Body of pancreas (tissue), 4 donors: ENCODE results near the gene SMIM27. TPM values are rescaled to one million over a fixed set of nuclear protein-coding genes. Genes with fewer than 3 reads are reported as not detected.

Source experiments
- ATAC-seq: fragments of 150-250 bp; one replicate; pipeline ENCODE4 v1.9.1; 2016
- DNase-seq, 4 donors: peaks; one replicate each; pipeline ENCODE4 v3.0.0-alpha.2; 2019
- H3K27ac ChIP-seq, 4 donors: fragments of 200-600 bp; sonication (generic); 1 replicate in 3 of 4; 2 replicates in 1 of 4; pipeline versions ENCODE4 v1.5.1 to v1.6.1; 2016 to 2019; ENCODE audit warnings: mild to moderate bottlenecking in 1 of 4, mixed read lengths in 1 of 4, moderate library complexity in 1 of 4
- H3K27me3 ChIP-seq, 2 donors: fragments of 200-600 bp; sonication (generic); one replicate each; pipeline ENCODE4 v1.6.0; 2016; ENCODE audit warnings: mild to moderate bottlenecking in 1 of 2
- H3K36me3 ChIP-seq, 2 donors: fragments of 200-600 bp; sonication (generic); replicated peaks in 1 of 2; 2 replicates each; pipeline ENCODE4 v1.5.1; 2016; ENCODE audit warnings: low read depth in 2 of 2; ENCODE audit not compliant: insufficient read depth in 1 of 2
- H3K4me1 ChIP-seq: fragments of 200-600 bp; sonication (generic); one replicate; pipeline ENCODE4 v1.6.0; 2016
- H3K4me3 ChIP-seq, 2 donors: fragments of 200-600 bp; sonication (generic); 1 replicate in 1 of 2; 2 replicates in 1 of 2; pipeline ENCODE4 v1.5.1; 2016 to 2019
- H3K9me3 ChIP-seq, 3 donors: fragments of 200-600 bp; sonication (generic); 1 replicate in 2 of 3; 2 replicates in 1 of 3; pipeline ENCODE4 v1.5.1; 2016
- CTCF ChIP-seq, 7 experiments: fragments of 450-650 bp in 4 of 7; fragments of 200-600 bp in 3 of 7; sonication (generic) in 3 of 7; IDR thresholded peaks; one replicate each; pipeline ENCODE4 v1.5.1; 2016 to 2019; ENCODE audit warnings: antibody characterized with exemption in 7 of 7
- POLR2A ChIP-seq, 3 donors: fragments of 450-650 bp; IDR thresholded peaks; one replicate each; pipeline ENCODE4 v1.6.1; 2016; ENCODE audit warnings: antibody characterized with exemption in 3 of 3, mild to moderate bottlenecking in 2 of 3
- WGBS, 2 donors: methylation state at CpG; one replicate each; pipeline ENCODE4 v1.1.5; 2017; 5-methylcytosine and 5-hydroxymethylcytosine counted together
- intact Hi-C: fragments of 100-400 bp; cut with DNase I; formaldehyde crosslinking; loops from one replicate; pipeline ENCODE4 v1.15.1; 2023
- total RNA-seq, 2 donors: library from RNA; depleted of rRNA; stranded (reverse); fragments of >200 nt; gene quantifications; one replicate each; pipeline ENCODE4 v1.1.0, GENCODE V29; 2016

SMIM27 gene
- total RNA-seq, 2 donors from 2014 or later, result 0.52 TPM; not detected in 1

- Histone ChIP-seq H3K27ac (no peak overlapping the region), H3K9me3 (no peaks in the 10 kb centered on the region), H3K4me3 (no peak overlapping the region), H3K4me1 (peaks cover 18% of the 10 kb centered on the region), H3K36me3 (no peaks in the 10 kb centered on the region), H3K27me3 (no peaks in the 10 kb centered on the region)
- TF ChIP-seq CTCF (IDR thresholded peaks at IDR 0.05), result no peak
- no peak for TF ChIP-seq POLR2A (IDR thresholded peaks at IDR 0.05)
- 70 to 73% methylated on average over 2 of the region's 2 CpGs for WGBS, 2 donors
- DNase-seq (no peak), ATAC-seq (no peak)
- intact Hi-C loops, result no loop called here
These were observed 2.0 kb downstream of the SMIM27 start for GRCh38 chr9:32554107-32554506.

- Histone ChIP-seq H3K27ac (no peak overlapping the region), H3K27me3 (no peaks in the 10 kb centered on the region), H3K9me3 (no peaks in the 10 kb centered on the region), H3K4me1 (peaks cover 18% of the 10 kb centered on the region), H3K4me3 (no peak overlapping the region), H3K36me3 (no peaks in the 10 kb centered on the region)
- TF ChIP-seq CTCF (IDR thresholded peaks at IDR 0.05), result no peak
- TF ChIP-seq POLR2A (IDR thresholded peaks at IDR 0.05), result no peak
- ATAC-seq (no peak), DNase-seq (no peak)
- intact Hi-C loops, result no loop called here
These were observed 2.5 kb downstream of the SMIM27 start for GRCh38 chr9:32554591-32554990.

- H3K27me3 ChIP-seq, result no peaks in the 10 kb centered on the region
- no peak for TF ChIP-seq CTCF (IDR thresholded peaks at IDR 0.05)
- no peak for TF ChIP-seq POLR2A (IDR thresholded peaks at IDR 0.05)
- H3K4me1 ChIP-seq, result no peaks in the 10 kb centered on the region
- DNase-seq, result no peak
- intact Hi-C loops, result no loop called here
- H3K9me3 ChIP-seq, result no peaks in the 10 kb centered on the region
- 33 to 35% methylated on average over 3 of the region's 3 CpGs for WGBS, 2 donors
- no peaks in the 10 kb centered on the region for H3K36me3 ChIP-seq
- H3K27ac ChIP-seq, result no peak overlapping the region
- H3K4me3 ChIP-seq, result no peak overlapping the region
- ATAC-seq, result no peak
These were observed 6.3 kb downstream of the SMIM27 start for GRCh38 chr9:32558408-32558934.

- Histone ChIP-seq H3K27me3 (no peaks in the 10 kb centered on the region), H3K27ac (no peak overlapping the region), H3K4me3 (no peak overlapping the region), H3K36me3 (peaks cover 0 to 10% of the 10 kb centered on the region in 2 donors), H3K9me3 (no peaks in the 10 kb centered on the region), H3K4me1 (no peaks in the 10 kb centered on the region)
- DNase-seq (no peak), ATAC-seq (no peak)
- TF ChIP-seq CTCF (IDR thresholded peaks at IDR 0.05), result no peak
- no peak for TF ChIP-seq POLR2A (IDR thresholded peaks at IDR 0.05)
- intact Hi-C loops, result no loop called here
- WGBS, 2 donors, result 89 to 97% methylated on average over 6 of the region's 6 CpGs
These were observed 13.8 kb downstream of the SMIM27 start for GRCh38 chr9:32565967-32566366.

GRCh38 chr9:32566770-32567169 lies 14.6 kb downstream of the SMIM27 start:
- TF ChIP-seq CTCF (IDR thresholded peaks at IDR 0.05) (no peak), POLR2A (IDR thresholded peaks at IDR 0.05) (no peak)
- H3K9me3 ChIP-seq, result no peaks in the 10 kb centered on the region
- intact Hi-C loops, result no loop called here
- H3K27me3 ChIP-seq, result no peaks in the 10 kb centered on the region
- ATAC-seq, result no peak
- H3K4me3 ChIP-seq, result no peak overlapping the region
- no peak overlapping the region for H3K27ac ChIP-seq
- DNase-seq, result no peak
- H3K4me1 ChIP-seq, result peaks cover 5% of the 10 kb centered on the region
- WGBS, 2 donors, result 93% methylated on average over 23 of the region's 26 CpGs; no CpG with 5 or more reads in 1 of the 2 donors
- H3K36me3 ChIP-seq, result peaks cover 0 to 10% of the 10 kb centered on the region in 2 donors
